Left renal pelvis (tissue), 4 donors: ENCODE data around the gene OSM. TPM values are rescaled to one million over a fixed set of nuclear protein-coding genes. Genes with fewer than 3 reads are reported as not detected.
A peak's percentile ranks its signal among the peaks of the same experiment; 100 is the strongest.

Experiments
- DNase-seq, 4 donors: peaks; one replicate each; pipeline ENCODE4 v3.0.0-alpha.2; 2013; ENCODE audit warnings: low read depth in 4 of 4, low spot score in 3 of 4
- polyA plus RNA-seq, 4 donors: library from polyadenylated mRNA; unstranded; fragments of 120-200 nt; gene quantifications; one replicate each; pipeline ENCODE4 v1.2.1, GENCODE V29; 2013; ENCODE audit not compliant: insufficient read length in 4 of 4

The OSM gene
- polyA plus RNA-seq, 4 donors = 0.20 to 2.3 TPM; not detected in 2

- DNase-seq = no peak
Measured at GRCh38 chr22:30267382-30268302, 991 bp upstream of the OSM start.

- no peak for DNase-seq
Measured at GRCh38 chr22:30265823-30266444, 717 bp downstream of the OSM start.

GRCh38 chr22:30265131-30265720, 1.4 kb downstream of the OSM start:
- DNase-seq = no peak

- no peak for DNase-seq
Measured at GRCh38 chr22:30263883-30264282, 2.8 kb downstream of the OSM start.

- DNase-seq = no peak
Measured at GRCh38 chr22:30262917-30263741, 3.5 kb downstream of the OSM start.

- DNase-seq = no peak
Measured at GRCh38 chr22:30262112-30262511, 4.5 kb downstream of the OSM start.

- no peak for DNase-seq
Measured at GRCh38 chr22:30261134-30261533, 5.5 kb downstream of the OSM start.

- DNase-seq = no peak
Measured at GRCh38 chr22:30260682-30261081, 6.0 kb downstream of the OSM start.

- DNase-seq = no peak
Measured at GRCh38 chr22:30260276-30260675, 6.4 kb downstream of the OSM start.

- DNase-seq = no peak
Measured at GRCh38 chr22:30254314-30254713, 12.3 kb downstream of the OSM start.

- DNase-seq = peak in 2 of 4 donors; percentile 72 to 81
Measured at GRCh38 chr22:30253205-30253852, 13.3 kb downstream of the OSM start.

- DNase-seq = no peak
Measured at GRCh38 chr22:30252411-30253204, 14.0 kb downstream of the OSM start.

- no peak for DNase-seq
Measured at GRCh38 chr22:30251711-30252110, 14.9 kb downstream of the OSM start.

GRCh38 chr22:30250661-30251267, 15.9 kb downstream of the OSM start:
- no peak for DNase-seq

- DNase-seq = no peak
Measured at GRCh38 chr22:30250039-30250565, 16.5 kb downstream of the OSM start.

- no peak for DNase-seq
Measured at GRCh38 chr22:30249049-30250038, 17.3 kb downstream of the OSM start.

GRCh38 chr22:30248484-30248883, 18.2 kb downstream of the OSM start:
- DNase-seq = no peak

GRCh38 chr22:30247974-30248373, 18.7 kb downstream of the OSM start:
- DNase-seq = no peak
